Non-pigmented ciliary epithelial cell (primary cell): Measurements from ENCODE around the gene FBXO21.
"Not testable (repeated sequence)": the region's sequence is repeated elsewhere in the genome, so short reads cannot be mapped to it uniquely, and the experiment has no call there.

Source experiments
- DNase-seq: peaks from one replicate; pipeline ENCODE4 v3.0.0-alpha.2; 2010; ENCODE audit warnings: low read depth

The FBXO21 gene, protein sequence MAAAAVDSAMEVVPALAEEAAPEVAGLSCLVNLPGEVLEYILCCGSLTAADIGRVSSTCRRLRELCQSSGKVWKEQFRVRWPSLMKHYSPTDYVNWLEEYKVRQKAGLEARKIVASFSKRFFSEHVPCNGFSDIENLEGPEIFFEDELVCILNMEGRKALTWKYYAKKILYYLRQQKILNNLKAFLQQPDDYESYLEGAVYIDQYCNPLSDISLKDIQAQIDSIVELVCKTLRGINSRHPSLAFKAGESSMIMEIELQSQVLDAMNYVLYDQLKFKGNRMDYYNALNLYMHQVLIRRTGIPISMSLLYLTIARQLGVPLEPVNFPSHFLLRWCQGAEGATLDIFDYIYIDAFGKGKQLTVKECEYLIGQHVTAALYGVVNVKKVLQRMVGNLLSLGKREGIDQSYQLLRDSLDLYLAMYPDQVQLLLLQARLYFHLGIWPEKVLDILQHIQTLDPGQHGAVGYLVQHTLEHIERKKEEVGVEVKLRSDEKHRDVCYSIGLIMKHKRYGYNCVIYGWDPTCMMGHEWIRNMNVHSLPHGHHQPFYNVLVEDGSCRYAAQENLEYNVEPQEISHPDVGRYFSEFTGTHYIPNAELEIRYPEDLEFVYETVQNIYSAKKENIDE

GRCh38 chr12:117190210-117190781 lies at the start of gene FBXO21:
FBXO21 (minus strand) TSS chr12:117190470; CDS start chr12:117190456, 14 bp downstream.
- peak; percentile 10 for DNase-seq

DNA sequence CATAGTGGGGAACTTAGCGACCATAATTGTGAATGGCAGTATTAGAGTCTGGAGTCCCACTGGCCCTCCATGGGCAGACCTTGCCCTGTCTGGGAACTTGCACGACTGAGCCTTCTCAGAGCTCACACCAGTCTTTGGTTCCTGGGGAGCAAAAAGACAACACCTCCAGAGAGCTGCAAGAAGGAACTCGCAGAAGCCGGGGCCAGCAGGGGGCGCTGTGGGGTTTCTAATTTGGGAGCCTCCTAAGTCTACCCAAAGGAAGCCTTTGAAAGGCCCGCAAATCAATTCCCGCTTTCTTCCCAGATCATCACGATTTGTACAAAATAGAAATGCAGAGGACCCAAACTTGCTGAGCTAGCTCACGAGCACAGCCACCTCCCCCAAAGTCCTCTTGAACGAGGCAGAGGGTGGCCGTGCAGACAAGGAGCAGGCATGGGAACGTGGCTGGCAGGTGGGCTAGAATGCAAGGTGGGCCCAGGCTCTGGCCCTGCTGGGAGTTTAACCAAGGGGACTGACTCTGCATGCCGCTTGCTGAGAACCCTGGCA lies 46.3 kb upstream of the FBXO21 start:
- peak; percentile 5 for DNase-seq

DNA sequence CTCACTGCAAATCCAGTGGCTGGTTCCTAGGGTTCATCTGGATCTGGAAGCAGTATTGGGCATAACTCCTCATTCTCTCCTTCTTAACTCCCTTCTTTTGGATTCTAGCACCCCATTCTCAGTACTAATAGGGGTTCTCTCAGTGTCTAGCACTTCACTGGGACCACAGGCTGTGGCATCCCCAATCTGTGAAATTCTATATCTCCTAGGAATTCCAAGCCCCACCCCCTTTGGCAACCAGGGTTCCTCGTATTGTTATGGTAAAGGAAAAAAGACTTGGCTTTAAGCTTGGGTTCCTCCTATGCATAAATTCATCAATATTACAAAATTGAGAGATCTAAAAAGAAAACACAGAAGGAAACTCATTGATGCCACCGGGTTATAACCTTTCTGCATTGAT lies 45.0 kb upstream of the FBXO21 start:
- DNase-seq = no peak

- DNase-seq = no peak
Measured at GRCh38 chr12:117234441-117234840, 44.2 kb upstream of the FBXO21 start.

DNA sequence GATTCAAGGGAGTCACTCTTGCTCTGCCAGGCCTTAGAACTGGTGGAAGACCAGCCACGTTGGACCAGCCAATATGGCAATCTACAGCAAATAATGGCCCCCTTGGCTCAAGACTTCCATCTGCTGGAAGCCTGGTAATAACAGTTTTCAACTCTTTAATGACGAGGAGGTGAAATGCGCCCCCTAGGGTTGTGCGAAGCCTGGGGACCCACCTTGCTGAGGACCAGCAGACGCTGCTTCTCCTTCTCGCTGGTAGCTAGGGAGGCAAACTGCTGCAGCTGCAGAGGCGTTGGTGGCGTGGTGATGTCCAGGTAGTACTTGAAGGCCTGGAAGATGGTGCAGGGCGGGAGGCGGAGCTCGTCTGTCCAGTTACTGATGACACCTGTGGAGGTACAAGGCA lies 41.5 kb upstream of the FBXO21 start:
- no peak for DNase-seq

- DNase-seq = no peak
Measured at GRCh38 chr12:117228239-117228638, 38.0 kb upstream of the FBXO21 start.

- no peak for DNase-seq
Measured at GRCh38 chr12:117227000-117227653, 36.9 kb upstream of the FBXO21 start.

DNA sequence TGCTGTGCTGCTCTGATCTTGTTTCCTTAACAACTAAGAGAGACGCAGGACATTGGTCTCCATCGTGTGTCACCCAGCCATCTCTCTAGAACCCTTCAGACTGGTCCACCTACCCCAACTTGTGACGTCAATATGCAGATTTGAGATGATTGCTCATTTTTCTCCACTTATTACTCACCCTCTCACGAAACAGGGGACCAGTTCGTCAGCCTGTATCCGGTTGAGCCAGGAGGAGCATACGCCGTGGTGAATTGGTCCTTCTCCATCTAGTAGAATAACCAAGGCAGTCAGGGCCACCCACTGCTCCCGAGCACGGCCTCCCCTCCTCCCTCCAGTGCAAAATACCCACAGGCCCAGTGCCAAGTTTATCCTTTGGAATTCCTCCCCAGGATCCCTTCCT lies 36.2 kb upstream of the FBXO21 start:
- no peak for DNase-seq

GRCh38 chr12:117225179-117225578 lies 34.9 kb upstream of the FBXO21 start:
- no peak for DNase-seq

DNA sequence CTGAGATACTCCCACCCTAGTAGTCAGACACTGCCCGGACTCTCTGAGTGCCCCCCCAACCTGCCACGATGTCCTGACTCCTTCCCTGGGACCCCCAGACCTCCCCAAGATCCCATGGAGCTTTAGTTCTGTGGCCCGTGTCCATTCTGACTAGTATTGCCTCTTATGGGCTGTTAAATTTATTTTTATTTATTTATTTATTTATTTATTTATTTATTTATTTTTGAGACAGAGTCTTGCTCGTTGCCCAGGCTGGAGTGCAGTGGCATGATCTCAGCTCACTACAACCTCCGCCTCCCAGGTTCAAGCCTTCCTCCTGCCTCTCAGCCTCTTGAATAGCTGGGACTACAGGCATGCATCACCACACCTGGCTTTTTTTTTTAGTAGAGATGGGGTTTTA lies 30.7 kb upstream of the FBXO21 start:
- DNase-seq = not testable (repeated sequence)

- DNase-seq = no peak
Measured at GRCh38 chr12:117218149-117218548, 27.9 kb upstream of the FBXO21 start.

GRCh38 chr12:117216686-117217085 lies 26.4 kb upstream of the FBXO21 start:
- no peak for DNase-seq

DNA sequence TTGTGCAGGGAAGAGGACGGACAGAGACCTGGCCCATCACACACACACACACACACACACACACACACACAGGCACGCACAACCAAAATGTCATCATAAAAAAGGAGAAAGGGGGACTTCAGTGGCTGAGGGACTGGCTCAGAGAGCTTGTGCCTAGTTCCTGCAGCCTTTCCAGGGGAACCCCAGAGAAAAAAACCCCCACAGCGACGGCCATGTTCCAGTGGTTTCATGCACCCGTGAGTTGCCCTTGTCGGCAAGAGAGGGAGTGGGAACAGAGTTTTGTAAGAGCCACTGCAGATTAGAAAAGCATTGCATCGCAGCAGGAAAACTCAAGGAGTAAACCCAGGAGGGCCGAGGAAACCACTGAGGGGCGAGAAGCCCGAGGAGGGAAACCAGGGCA lies 24.5 kb upstream of the FBXO21 start:
- no peak for DNase-seq

DNA sequence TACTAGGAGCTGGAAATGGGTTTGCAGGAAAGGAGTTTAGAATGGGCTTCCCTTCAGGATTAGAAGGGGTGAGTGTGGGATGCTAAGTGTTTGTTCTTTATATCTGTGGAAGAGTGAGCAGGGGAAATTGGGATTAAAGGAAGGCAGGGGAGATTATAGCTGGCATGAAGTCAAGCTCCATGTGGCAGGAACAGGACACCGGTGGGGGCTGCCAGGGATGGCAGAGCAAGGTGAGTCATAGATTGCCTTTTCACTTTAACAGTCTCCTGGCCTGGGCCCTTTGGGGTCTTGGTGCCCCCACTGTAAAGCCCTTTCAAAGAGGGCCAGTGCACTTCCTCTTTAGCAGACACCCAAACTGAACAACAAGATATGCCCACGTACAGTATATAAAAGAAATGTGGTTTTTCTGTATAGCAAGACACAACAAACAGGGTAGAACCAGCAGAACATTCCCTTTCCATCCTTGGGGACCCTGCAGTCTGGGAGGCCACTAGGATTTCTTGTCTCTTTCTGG lies 23.1 kb upstream of the FBXO21 start:
- no peak for DNase-seq

GRCh38 chr12:117212563-117213190 lies 22.4 kb upstream of the FBXO21 start:
- peak; percentile 40 for DNase-seq

- DNase-seq = no peak
Measured at GRCh38 chr12:117210266-117210918, 20.1 kb upstream of the FBXO21 start.

DNA sequence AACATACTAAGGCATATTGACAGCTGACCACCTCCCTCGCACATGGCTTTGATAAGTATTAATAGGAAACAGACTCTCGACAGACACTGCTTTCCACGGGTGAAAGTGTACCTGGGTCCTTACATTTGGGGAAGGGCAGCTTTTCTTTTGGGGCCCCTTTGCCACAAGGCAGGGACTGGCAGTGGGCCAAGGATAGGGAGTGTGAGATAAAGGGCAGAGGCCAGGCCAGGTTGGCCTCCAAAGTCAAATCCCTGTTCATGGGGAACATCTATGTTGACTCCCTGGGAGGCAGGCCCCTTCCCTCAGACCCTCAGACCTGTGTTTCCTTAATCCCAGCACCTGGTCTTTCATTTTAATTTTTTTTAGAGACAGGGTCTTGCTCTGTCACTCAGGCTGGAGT lies 19.4 kb upstream of the FBXO21 start:
- DNase-seq = no peak

DNA sequence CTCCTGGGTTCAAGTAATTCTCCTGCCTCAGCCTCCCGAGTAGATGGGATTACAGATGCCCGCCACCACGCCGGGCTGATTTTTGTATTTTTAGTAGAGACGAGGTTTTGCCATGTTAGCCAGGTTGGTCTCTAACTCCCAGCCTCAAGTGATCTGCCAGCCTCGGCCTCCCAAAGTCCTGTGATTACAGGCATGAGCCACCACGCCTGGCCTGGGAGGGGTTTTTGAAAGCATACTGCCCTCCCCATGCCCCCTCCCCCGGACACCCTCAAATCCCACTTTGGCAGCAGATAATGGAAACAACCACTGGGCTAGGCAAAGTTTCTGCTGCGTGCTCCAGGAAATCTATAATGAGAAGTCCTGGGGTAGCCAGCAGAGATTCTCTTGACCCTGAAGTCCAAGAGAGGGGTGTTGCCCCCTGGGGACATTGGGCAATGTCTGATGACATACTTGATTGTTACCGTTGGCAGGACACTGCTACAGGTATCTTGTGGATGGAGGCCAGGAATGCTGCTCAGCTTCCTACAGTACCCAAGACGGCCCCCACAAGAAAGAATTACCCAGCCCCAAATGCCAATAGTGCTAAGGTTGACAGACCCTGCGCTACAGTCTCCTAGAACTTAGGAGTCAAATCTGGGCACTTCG lies 18.7 kb upstream of the FBXO21 start:
- no peak for DNase-seq

DNA sequence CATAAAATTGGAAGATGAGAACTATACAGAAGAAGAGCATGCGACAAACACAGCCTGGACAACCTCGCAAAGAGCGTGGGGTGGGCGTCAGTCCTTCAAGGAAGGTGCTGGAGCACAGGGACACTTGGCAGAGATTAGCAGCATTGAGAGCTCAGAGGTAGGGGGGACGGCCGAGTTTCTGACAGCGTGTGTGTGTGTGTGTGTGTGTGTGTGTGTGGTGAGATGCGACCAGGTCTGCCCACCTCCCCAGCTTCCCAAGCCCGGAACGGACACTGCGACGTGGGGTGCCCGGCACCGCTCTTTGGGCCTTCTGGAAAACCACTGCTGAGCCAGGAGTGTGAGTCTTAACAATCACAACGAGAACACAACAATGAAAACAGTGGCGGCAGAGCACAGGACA lies 17.9 kb upstream of the FBXO21 start:
- DNase-seq = no peak

GRCh38 chr12:117207675-117208074 lies 17.4 kb upstream of the FBXO21 start:
- no peak for DNase-seq

DNA sequence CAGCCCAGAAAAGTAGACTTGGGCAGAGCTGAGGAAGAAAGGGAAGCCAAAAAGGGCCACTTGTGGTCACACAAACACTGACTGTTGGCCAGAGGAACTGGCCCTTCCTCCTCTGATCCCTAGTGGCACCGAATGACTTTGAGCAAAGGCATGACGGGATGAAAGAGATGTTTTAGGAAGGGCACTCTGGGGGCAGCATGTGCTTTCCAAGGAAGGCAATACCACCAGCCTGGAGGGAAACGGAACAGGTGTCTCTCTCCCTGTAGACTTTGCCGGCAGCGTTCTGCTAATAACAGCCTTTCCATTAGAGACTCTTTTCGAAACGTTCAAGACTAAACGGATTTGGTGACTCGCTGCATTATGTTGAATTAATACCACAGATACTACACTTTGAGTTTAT lies 12.3 kb upstream of the FBXO21 start:
- no peak for DNase-seq
